PFSK-1 (cell line): ENCODE data around the gene CASQ2.

ENCODE experiments used
- FOXP2 ChIP-seq: optimal IDR thresholded peaks from 2 replicates; pipeline ENCODE3; 2011; ENCODE audit warnings: borderline replicate concordance, control low read depth, inconsistent platforms; ENCODE audit not compliant: insufficient read depth; ENCODE audit errors: extremely low read length, extremely low read depth
- POLR2AphosphoS5 ChIP-seq: IDR thresholded peaks from 2 replicates; pipeline ENCODE4 v1.6.1; 2012; ENCODE audit warnings: low read depth, mild to moderate bottlenecking, control low read depth, low read length, moderate library complexity
- SIN3A ChIP-seq: IDR thresholded peaks from 2 replicates; pipeline ENCODE4 v1.6.1; 2012; ENCODE audit warnings: mild to moderate bottlenecking, low read length, moderate library complexity, borderline replicate concordance; ENCODE audit not compliant: insufficient read depth
- TAF1 ChIP-seq: IDR thresholded peaks from 2 replicates; pipeline ENCODE4 v1.6.1; 2012; ENCODE audit warnings: low read length, control low read depth, borderline replicate concordance; ENCODE audit not compliant: insufficient read depth
- TF ChIP-seq, protein P1 (sequence below), 2 experiments: IDR thresholded peaks; 2 replicates each; pipeline versions ENCODE4 v1.6.1 to v1.8.0; 2011 to 2012; ENCODE audit warnings: low read depth in 2 of 2, low read length in 2 of 2, control low read depth in 1 of 2, inconsistent platforms in 1 of 2, mild to moderate bottlenecking in 1 of 2, moderate library complexity in 1 of 2; ENCODE audit not compliant: insufficient read depth in 1 of 2

CASQ2 gene

DNA sequence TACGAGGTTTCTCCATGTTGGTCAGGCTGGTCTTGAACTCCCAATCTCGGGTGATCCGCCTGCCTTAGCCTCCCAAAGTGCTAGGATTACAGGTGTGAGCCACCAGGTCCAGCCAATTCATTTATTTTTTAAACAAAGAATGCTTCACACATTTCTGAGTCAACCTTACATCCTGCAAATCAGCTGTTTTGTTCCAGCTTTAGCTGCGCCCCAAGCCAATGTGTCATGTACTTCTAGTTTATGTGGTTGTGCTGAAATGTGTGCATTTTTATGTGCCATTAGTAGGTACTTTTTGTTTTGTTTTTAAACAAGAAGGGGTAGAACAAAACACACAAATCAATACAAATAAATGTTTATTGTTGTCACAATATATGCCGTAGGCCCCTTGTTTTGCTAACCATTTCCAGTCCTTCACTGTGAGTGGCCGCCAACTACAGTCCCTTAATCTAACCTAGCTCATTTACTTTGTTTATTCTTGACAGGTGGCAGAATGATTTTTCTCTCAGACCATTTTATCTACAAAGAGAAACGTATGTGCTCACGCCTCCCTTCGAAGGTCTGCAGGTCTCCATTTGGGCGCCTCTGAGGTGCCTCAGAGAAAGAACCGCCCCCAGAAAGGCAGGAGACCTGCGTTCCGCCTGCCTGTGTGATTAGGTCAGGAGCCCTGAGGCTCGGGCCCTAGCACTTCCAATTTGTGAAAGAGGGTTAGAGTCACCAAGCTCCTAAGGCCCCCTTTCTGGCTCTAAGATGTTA, 2.8 kb upstream of the CASQ2 start:
- TF ChIP-seq TAF1 (no peak), FOXP2 (no peak), POLR2AphosphoS5 (no peak), SIN3A (no peak)
- TF ChIP-seq, protein P1, sequence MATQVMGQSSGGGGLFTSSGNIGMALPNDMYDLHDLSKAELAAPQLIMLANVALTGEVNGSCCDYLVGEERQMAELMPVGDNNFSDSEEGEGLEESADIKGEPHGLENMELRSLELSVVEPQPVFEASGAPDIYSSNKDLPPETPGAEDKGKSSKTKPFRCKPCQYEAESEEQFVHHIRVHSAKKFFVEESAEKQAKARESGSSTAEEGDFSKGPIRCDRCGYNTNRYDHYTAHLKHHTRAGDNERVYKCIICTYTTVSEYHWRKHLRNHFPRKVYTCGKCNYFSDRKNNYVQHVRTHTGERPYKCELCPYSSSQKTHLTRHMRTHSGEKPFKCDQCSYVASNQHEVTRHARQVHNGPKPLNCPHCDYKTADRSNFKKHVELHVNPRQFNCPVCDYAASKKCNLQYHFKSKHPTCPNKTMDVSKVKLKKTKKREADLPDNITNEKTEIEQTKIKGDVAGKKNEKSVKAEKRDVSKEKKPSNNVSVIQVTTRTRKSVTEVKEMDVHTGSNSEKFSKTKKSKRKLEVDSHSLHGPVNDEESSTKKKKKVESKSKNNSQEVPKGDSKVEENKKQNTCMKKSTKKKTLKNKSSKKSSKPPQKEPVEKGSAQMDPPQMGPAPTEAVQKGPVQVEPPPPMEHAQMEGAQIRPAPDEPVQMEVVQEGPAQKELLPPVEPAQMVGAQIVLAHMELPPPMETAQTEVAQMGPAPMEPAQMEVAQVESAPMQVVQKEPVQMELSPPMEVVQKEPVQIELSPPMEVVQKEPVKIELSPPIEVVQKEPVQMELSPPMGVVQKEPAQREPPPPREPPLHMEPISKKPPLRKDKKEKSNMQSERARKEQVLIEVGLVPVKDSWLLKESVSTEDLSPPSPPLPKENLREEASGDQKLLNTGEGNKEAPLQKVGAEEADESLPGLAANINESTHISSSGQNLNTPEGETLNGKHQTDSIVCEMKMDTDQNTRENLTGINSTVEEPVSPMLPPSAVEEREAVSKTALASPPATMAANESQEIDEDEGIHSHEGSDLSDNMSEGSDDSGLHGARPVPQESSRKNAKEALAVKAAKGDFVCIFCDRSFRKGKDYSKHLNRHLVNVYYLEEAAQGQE (IDR thresholded peaks at IDR 0.05; ENCODE audit: insufficient read depth in 1 of 2, low read depth in 2 of 2, low read length in 2 of 2) = no peak

DNA sequence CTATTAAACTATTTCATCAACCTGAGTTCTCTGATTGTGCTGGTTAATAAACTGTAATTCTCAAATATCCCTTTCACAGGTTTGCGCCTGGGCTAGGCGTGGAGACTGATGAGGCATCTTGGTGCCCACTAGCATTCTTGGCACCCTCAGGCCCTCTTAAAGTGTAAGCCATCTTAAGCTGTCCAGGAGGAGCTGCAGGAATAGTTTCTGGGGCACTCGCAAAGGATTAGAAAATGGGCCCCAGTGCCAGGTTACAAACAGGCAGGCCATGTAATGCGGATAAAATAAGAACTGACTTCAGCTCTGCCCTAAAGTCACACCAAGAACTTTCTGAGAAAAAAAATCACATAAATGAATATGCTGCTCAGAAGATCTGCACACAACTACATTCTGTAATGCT, 1.1 kb downstream of the CASQ2 start:
- TF ChIP-seq, protein P1 (IDR thresholded peaks at IDR 0.05; ENCODE audit: insufficient read depth in 1 of 2, low read depth in 2 of 2, low read length in 2 of 2) = no peak
- TF ChIP-seq POLR2AphosphoS5 (no peak), FOXP2 (no peak), TAF1 (no peak)

DNA sequence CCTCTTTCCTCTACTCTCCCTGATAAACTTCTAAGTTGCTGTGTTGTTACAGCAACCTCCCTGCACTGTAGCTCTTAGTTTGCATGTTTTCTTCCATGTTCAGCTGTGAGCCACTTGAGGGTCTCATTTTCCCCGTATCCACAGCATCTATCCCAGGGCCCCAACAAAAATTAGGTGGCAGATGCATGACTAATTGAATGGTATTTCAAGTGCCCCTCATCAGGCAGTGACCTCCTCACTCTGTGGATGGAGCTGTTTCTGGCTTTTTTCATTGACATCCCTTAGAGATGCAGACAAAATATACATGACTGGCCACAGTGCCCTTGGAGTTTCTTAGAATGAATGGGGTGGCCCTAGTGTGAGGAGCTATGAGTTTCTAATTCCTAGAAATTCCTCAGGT, 3.4 kb downstream of the CASQ2 start:
- no peak for TF ChIP-seq TAF1
- TF ChIP-seq FOXP2 = no peak
- TF ChIP-seq POLR2AphosphoS5 = no peak
- no peak for TF ChIP-seq SIN3A
- TF ChIP-seq, protein P1 (IDR thresholded peaks at IDR 0.05; ENCODE audit: insufficient read depth in 1 of 2, low read depth in 2 of 2, low read length in 2 of 2) = no peak

DNA sequence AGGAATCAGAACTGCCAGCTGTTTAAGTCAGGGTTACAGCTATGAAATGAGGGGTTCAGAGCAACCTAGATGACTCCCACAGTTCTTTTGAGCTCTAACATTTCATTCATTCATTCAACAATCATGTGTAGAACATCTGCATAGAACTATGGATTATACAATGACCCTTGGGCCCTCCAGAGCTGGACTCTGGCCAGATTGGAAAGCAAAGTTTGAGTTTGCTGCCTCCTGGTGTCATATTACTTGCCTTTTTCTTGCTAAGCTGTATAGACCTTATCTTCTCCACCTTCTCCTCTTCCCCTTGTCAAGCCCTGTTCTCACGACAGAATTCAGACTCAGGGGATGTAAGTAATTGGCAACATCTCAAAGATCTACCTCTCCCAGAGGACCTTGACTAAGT, 4.0 kb downstream of the CASQ2 start:
- no peak for TF ChIP-seq FOXP2
- TF ChIP-seq TAF1 = no peak
- TF ChIP-seq, protein P1 (IDR thresholded peaks at IDR 0.05; ENCODE audit: insufficient read depth in 1 of 2, low read depth in 2 of 2, low read length in 2 of 2) = no peak
- TF ChIP-seq POLR2AphosphoS5 = no peak
- TF ChIP-seq SIN3A = no peak

DNA sequence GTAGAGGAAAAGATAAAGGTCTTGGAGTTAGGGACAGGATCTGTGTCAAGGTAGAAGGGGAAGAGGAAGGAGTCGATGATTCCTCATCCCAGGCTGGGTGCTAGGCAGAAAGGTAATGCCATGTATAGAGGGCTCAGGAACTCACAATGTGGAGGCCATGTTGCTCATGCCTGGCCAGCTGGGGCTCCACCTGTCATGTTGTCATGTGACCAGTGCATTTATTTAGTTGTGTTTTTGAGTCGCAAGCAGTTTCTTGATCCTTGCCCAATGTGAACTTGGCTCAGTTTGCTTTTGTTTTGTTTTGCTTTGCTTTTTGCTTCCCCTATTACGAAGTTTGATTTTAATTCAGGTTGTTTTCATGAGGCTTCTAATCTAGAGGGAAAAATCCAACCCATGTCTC, 5.7 kb downstream of the CASQ2 start:
- TF ChIP-seq TAF1 = no peak
- TF ChIP-seq, protein P1 (IDR thresholded peaks at IDR 0.05; ENCODE audit: insufficient read depth in 1 of 2, low read depth in 2 of 2, low read length in 2 of 2) = no peak
